Testis (tissue), 3 donors: ENCODE data around the gene SIRPG. TPM values are rescaled to one million over a fixed set of nuclear protein-coding genes. Genes with fewer than 3 reads are reported as not detected.

Experiments used
- DNase-seq: peaks from one replicate; pipeline ENCODE4 v3.0.0-alpha.2; 2019
- H3K27ac ChIP-seq, 2 donors: fragments of 200-600 bp; sonication (generic); one replicate each; pipeline ENCODE4 v1.5.1; 2019
- H3K27me3 ChIP-seq: fragments of 200-600 bp; sonication (generic); one replicate; pipeline ENCODE4 v1.5.1; 2019
- H3K36me3 ChIP-seq: fragments of 200-600 bp; sonication (generic); one replicate; pipeline ENCODE4 v1.5.1; 2017; ENCODE audit warnings: low read depth; ENCODE audit errors: missing control alignments
- H3K4me1 ChIP-seq: fragments of 200-600 bp; sonication (generic); one replicate; pipeline ENCODE4 v1.5.1; 2019
- H3K4me3 ChIP-seq, 2 donors: fragments of 200-600 bp; sonication (generic); one replicate each; pipeline ENCODE4 v1.5.1; 2017 to 2019
- H3K9me3 ChIP-seq: fragments of 200-600 bp; sonication (generic); one replicate; pipeline ENCODE4 v1.5.1; 2017
- POLR2A ChIP-seq: fragments of 450-650 bp; IDR thresholded peaks from one replicate; pipeline ENCODE4 v1.6.1; 2017; ENCODE audit warnings: antibody characterized with exemption, mild to moderate bottlenecking, moderate library complexity
- WGBS, 2 donors: methylation state at CpG; one replicate each; pipeline ENCODE4 v1.1.5; 2018; 5-methylcytosine and 5-hydroxymethylcytosine counted together
- intact Hi-C: fragments of 100-400 bp; cut with DNase I; formaldehyde crosslinking; loops from one replicate; pipeline ENCODE4 v1.15.1; 2023; ENCODE audit warnings: low total_unique reads
- polyA plus RNA-seq: library from polyadenylated mRNA; stranded (reverse); fragments of 350-450 nt; fragmentation: Illumina TruSeq; extraction: RNeasy Lipid Tissue Mini Kit (QIAGEN cat#74804); gene quantifications from one replicate; pipeline ENCODE4 v1.2.3, GENCODE V29; 2014; ENCODE audit warnings: low read depth, low replicate concordance; ENCODE audit not compliant: insufficient read depth
- small RNA-seq, 2 donors: library from RNA; depleted of rRNA; stranded (forward); fragments of <200 nt; gene quantifications; one replicate each; pipeline ENCODE3, GENCODE V24; 2016
- total RNA-seq, 2 donors: library from RNA; depleted of rRNA; stranded (reverse); fragments of >200 nt; gene quantifications; one replicate each; pipeline ENCODE4 v1.2.3, GENCODE V29; 2016
- TF ChIP-seq, protein P1 (sequence below), 3 experiments: fragments of 450-650 bp in 2 of 3; fragments of 200-600 bp in 1 of 3; sonication (generic) in 1 of 3; IDR thresholded peaks; one replicate each; pipeline ENCODE4 v1.5.1; 2016 to 2019; ENCODE audit warnings: antibody characterized with exemption in 3 of 3, mild to moderate bottlenecking in 2 of 3, moderate library complexity in 1 of 3

The SIRPG gene
- total and polyA plus RNA-seq, 3 donors from 2014 or later = 1.1 to 13.9 (median 3.4) TPM

DNA sequence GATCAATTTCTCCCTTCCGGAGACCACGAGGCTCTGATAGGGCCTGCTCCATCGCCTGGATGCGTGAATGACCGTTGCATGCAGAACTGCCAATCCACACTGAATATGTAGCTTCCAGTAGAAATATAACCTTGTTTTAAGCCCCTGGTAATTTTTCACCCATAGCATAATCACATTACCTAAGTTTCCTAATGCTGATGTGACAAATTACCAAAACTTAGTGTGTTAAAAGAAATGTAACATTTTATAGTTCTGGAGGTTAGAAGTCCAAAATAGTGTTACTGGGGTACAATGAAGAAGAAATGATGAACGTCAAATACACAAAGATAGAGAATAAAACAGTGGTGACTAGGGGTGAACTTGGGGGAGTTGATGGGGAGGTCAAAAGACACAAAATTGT lies 78.1 kb downstream of the SIRPG start:
- Histone ChIP-seq H3K36me3 (no peaks in the 10 kb centered on the region), H3K9me3 (no peaks in the 10 kb centered on the region), H3K4me1 (no peaks in the 10 kb centered on the region), H3K27ac (no peak overlapping the region), H3K27me3 (no peaks in the 10 kb centered on the region), H3K4me3 (no peak overlapping the region)
- TF ChIP-seq, protein P1, sequence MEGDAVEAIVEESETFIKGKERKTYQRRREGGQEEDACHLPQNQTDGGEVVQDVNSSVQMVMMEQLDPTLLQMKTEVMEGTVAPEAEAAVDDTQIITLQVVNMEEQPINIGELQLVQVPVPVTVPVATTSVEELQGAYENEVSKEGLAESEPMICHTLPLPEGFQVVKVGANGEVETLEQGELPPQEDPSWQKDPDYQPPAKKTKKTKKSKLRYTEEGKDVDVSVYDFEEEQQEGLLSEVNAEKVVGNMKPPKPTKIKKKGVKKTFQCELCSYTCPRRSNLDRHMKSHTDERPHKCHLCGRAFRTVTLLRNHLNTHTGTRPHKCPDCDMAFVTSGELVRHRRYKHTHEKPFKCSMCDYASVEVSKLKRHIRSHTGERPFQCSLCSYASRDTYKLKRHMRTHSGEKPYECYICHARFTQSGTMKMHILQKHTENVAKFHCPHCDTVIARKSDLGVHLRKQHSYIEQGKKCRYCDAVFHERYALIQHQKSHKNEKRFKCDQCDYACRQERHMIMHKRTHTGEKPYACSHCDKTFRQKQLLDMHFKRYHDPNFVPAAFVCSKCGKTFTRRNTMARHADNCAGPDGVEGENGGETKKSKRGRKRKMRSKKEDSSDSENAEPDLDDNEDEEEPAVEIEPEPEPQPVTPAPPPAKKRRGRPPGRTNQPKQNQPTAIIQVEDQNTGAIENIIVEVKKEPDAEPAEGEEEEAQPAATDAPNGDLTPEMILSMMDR (IDR thresholded peaks at IDR 0.05) = no peak
- no peak for TF ChIP-seq POLR2A
- no peak for DNase-seq
- 93 to 95% methylated on average over 6 of the region's 6 CpGs for WGBS, 2 donors
- intact Hi-C loops = no loop called here

Small RNA genes lying within 50 kb of the gene (small RNA-seq; reads per million reads assigned to genes)
- gene AL109809.3 (0 reads per million in 2 donors), gene RN7SL561P (0 reads per million in 2 donors)

Other genes with a start within 250 kb of the SIRPG start
- gene NSFL1C, start 190.9 kb downstream of the SIRPG start, total RNA-seq = 10 to 100 TPM; 61.8 to 63.9 TPM
- 107 TPM for gene NSFL1C, start 190.9 kb downstream of the SIRPG start, polyA plus RNA-seq
- 1 to 10 TPM in 1 of 2 donors, under 1 TPM in 1; 0.63 to 3.3 TPM for gene SIRPB2, start 166.4 kb downstream of the SIRPG start, total RNA-seq
- gene SIRPB2, start 166.4 kb downstream of the SIRPG start, polyA plus RNA-seq = 1.5 TPM
- gene SIRPD, start 100.1 kb downstream of the SIRPG start, total RNA-seq = 10 to 100 TPM; 19.1 to 46.7 TPM
- gene SIRPD, start 100.1 kb downstream of the SIRPG start, polyA plus RNA-seq = 91.3 TPM
- gene SIRPB1, start 37.8 kb downstream of the SIRPG start, total RNA-seq = 1 to 10 TPM in 1 of 2 donors, not detected in 1; 1.9 TPM
- 0.84 TPM for gene SIRPB1, start 37.8 kb downstream of the SIRPG start, polyA plus RNA-seq
- gene SIRPA, start 237.6 kb upstream of the SIRPG start, total RNA-seq = 10 to 100 TPM; 18.4 to 21.0 TPM
- 25.7 TPM for gene SIRPA, start 237.6 kb upstream of the SIRPG start, polyA plus RNA-seq